Stimulated activated CD8-positive, alpha-beta memory T cell treated with anti-CD3 and anti-CD28 coated beads, Interleukin-12 subunit alpha, Interleukin-12 subunit beta, amount 100 ng/mL, for 1 hour (primary cell): ENCODE results near the gene ETV2.
"Not testable (repeated sequence)": the region's sequence is repeated elsewhere in the genome, so short reads cannot be mapped to it uniquely, and the experiment has no call there.

Source experiments
- DNase-seq: peaks from one replicate; pipeline ENCODE4 v3.0.0-alpha.2; 2020; ENCODE audit warnings: low read depth

Gene ETV2

DNA sequence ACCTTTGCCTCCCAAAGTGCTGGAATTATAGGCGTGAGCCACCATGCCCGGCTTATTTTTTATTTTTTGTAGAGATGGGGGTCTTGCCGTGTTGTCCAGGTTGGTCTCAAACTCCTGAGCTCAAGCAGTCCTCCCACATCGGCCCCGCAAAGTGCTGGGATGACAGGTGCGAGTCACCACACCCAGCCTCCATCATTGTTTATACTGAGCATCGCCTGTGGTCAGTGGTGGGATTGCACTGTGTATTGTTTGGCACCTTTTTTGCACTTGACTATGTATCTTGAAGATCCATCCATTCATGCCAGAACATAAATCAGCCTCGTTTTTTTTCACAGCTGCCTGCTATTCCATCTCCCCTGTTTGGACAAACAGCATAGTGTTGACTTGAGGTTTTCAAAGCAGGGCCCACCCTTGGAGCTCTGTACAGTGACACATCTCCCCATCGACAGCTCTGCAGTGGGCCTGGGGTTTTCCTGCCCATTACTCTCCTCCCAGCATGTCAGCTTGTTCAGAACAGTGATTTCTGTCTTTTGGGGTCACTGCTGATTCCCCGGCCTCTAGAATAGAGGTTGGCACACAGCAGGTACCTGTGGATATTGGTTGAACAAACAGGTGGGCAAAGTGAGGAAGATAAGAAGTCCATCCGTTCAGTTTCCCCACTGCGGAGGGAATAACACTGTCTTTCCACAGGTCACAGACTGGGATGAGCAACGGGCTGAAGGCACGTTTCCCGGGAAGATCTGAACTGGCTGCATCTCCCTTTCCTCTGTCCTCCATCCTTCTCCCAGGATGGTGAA is 16.6 kb downstream of the ETV2 start:
- DNase-seq, result no peak

DNA sequence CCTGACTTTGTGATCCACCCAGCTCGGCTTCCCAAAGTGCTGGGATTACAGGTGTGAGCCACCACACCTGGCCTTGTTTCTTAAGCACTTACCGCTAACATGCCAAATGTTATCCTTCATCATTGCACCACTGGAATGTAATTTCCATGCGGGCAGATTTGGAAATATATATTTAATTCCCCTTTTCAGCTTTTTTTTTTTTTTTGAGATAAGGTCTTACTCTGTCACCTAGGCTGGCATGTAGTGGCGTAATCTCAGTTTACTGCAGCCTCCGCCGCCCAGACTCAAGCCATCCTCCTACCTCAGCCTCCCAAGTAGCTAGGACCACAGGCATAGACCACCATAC is 20.4 kb downstream of the ETV2 start:
- DNase-seq, result no peak

DNA sequence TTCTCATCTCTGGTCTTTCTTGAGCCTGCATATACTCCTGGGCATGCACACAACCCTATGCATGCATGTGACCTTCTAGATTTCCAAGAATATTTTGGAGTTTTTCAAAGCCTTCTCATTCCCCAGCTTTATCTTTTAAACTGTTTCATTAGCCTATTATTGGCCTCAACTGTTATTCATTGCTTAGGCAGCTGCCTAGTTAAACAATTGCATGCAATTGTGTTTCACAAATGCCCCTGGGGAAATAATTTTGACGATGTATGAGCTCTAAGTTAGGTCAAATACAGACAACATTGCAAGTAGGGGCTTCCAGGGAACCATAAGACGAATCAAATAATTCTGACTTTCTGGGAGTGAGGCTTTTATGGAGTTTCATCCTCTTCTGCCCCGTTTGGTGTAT is 22.4 kb downstream of the ETV2 start:
- no peak for DNase-seq

DNA sequence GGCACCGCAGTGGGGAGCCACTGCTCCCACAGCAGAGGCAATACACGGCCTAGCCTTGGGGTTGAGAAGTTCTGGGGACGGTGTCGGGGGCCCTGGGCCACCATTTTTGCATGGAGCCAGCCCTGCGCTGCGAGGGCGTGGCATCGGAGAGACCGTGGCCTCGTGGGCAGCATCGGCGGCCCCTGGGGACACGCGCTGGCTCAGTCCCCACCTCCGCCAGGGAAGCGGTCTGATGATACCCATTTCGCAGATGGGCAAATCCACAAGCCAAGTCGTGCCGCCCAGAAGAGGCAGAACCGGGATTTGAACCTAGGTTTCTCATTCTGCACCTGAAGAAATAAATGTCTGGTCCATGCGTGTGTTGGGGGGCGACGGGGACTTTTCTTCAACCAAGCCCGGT is 23.6 kb downstream of the ETV2 start:
- no peak for DNase-seq

DNA sequence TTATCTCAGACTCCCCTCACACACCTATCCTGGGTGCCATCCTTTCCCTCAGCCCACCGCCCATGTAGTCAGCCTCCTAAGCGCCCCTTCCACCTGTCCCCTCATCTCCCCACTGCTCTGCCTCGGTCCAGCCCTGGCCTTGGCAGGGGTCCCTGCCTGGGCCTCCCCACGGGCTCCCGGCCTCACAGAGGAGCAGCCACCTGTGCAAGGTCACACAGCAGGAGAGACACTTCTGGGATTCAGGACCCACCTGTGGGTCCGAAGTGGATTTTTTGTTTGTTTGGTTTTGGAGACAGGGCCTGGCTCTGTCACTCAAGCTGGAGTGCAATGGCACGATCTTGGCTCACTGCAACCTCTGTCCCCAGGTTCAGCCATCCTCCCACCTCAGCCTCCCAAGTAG is 24.1 kb downstream of the ETV2 start:
- no peak for DNase-seq

DNA sequence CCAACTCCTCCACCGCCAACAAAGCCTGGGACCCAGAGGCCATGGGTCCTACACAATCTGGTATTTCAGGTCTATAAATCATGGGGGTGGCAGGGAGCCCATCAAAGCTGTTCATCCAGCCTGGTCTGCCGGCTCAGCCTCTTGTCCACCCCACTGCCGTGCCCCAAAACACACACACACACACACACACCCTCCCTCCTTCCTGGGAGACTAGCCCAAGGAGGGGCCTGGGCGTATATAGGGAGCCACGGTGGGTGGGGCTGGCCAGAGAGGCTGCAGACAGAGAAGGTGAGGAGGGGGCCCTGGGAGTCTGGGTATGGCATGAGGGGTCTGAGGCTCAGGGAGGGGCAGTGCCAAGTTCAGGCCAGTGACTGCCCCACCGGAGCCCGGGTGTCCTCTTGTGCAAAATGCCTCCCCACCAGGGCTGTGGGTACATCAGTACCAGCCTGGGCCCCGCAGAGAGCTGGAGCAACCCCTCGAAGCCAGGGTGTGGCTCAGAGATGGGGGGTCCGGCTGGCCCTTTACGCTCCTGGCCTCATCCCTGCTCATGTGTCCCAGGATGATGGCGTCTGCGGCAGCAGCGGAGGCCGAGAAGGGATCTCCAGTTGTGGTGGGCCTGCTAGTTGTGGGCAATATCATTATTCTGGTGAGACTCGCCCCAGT is 24.8 kb downstream of the ETV2 start, which contains the start of gene UPK1A:
TSS of gene UPK1A (plus strand) at position 267 of the 663 bp plus-strand sequence. CDS start at position 563, 296 bp downstream.
- no peak for DNase-seq

DNA sequence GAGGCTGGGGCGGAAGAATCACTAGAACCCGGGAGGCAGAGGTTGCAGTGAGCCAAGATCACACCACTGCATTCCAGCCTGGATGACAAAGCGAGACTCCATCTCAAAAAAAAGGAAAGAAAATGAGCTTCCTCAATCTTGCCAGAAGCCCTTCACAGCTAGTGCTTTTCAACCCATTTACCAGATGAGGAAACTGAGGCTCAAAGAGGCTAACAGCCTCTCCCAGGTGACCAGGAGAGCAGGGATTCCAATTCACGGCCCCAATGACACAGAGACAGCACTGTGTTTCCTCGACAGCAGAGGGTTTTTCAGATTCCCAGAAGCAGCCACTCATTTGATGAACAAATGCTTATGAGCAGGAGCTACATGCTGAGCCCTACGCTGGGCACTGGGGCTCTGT is 28.0 kb downstream of the ETV2 start:
- no peak for DNase-seq

DNA sequence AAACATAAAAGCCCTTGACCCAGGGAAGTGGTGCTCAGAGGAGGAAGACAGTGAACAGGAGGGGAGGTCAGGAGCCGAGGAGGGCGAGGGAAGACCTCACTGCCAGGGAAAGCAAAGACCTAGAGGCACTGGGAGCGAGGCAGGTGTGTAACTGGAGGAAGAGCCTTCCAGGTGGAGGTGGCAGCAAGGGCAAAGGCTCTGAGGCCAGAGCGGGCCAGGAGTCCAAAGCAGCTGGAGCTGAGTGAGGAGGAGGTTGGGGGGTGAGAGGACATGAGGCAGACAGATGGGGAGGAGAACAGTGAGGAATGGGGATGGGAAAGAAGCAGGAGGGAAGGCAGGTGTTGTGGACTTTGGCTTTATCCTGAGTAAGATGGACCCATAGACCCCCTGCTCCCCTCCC is 28.4 kb downstream of the ETV2 start:
- DNase-seq, result no peak

DNA sequence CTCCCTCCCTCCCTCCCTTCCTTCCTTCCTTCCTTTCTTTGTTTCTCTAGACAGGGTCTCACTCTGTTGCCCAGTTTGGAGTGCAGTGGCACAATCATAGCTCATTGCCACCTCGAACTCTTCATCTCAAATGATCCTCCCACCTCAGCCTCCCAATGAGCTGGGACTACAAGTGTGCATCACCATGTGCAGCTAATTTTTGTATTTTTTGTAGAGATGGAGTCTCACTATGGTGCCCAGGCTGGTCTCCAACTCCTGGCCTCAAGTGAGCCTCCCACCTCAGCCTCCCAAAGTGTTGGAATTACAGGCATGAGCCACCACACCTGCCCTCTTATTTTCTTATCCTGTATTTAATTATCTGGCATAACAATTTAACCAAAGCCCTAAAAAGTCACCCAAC is 29.1 kb downstream of the ETV2 start:
- no peak for DNase-seq

DNA sequence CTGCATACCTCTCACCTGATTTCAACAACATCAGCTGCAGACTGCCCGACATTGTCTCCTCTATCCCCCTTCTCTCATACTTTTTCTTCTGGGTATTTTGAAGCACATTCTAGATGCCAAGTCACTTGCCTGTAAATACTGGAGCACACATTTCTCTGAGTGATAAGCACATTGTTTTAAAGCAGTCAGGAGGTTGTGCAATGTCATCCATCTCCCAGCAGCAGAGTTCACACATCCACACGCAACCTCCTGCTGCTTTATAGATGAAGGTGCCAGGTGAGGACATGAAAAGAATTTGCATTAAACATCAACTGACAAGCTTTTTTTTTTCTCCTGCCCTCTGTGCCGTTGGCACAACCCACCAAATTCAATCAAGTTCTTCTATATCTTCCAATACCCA is 30.3 kb downstream of the ETV2 start:
- no peak for DNase-seq

DNA sequence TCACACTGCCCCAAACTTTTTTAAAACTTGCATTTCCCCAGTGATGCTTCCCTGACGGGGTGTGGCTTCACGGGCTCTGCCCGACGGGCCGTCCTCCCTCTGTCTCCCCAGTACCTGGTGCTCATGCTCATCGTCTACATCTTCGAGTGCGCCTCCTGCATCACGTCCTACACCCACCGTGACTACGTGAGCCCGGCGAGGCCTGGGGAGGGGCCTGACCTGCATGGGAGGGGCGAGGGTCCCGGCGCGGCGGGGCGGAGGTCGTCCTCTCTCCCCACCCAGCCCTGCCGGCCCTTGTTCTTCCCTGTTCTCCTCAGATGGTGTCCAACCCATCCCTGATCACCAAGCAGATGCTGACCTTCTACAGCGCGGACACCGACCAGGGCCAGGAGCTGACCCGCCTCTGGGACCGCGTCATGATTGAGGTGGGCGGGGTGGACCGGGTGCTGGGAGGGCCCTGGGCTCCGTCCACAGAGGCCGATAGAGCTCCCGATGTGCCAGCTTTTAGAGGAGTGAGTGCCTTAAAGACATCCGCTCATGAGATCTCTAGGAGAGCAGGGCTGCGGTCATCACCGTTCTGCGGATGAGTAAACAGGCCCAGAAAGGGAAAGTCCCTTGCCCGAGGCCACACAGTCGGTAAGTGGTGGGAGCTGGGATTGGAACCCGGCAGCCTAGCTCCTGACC is 31.7 kb downstream of the ETV2 start:
- DNase-seq, result peak; percentile 6

DNA sequence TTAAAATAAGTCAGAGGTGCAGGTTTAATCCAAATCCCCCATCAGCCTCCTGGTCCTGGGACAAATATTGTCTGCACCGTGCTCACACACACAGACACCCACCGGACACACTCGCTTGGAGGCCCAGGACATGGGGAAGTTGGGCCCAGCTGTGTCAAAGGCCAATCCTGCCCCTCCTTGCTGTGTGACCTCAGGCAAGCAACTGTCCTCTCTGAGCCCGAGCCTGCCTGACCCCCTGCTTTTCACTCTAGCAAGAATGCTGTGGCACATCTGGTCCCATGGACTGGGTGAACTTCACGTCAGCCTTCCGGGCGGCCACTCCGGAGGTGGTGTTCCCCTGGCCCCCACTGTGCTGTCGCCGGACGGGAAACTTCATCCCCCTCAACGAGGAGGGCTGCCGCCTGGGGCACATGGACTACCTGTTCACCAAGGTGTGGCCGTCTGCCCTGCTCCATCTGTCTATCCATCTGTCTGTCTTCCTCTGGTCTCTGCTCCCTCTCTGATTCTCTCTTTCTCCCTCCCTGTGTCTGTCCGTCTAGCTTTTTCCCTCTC is 34.1 kb downstream of the ETV2 start:
- DNase-seq, result no peak

DNA sequence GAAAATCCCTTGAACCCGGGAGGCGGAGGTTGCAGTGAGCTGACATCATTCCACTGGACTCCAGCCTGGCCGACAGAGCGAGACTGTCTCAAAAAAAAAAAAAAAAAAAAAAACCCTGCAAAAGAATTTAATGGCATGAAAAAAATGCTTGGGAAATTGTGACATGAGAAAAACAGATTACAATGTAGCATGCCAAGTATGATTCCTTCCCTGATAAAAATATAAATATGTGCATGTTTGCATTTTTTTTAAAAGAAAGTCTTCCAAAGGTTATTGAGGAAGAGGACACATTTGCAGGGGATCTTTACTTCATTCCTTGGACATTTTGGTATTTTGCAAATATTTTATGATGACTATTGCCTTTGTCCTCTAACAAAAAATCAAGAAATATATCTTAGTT is 48.3 kb downstream of the ETV2 start:
- DNase-seq, result no peak

DNA sequence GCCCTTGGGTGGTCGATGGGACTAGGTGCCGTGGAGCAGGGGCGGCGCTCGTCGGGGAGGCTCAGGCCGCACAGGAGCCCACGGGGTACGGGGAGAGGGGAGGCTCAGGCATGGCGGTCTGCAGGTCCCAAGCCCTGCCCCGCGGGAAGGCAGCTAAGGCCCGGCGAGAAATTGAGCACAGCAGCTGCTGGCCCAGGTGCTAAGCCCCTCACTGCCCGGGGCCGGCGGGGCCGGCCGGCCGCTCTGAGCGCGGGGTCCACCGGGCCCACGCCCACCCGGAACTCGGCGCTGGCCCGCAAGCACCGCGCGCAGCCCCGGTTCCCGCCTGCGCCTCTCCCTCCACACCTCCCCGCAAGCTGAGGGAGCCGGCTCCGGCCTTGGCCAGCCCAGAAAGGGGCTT is 49.6 kb downstream of the ETV2 start:
- not testable (repeated sequence) for DNase-seq

DNA sequence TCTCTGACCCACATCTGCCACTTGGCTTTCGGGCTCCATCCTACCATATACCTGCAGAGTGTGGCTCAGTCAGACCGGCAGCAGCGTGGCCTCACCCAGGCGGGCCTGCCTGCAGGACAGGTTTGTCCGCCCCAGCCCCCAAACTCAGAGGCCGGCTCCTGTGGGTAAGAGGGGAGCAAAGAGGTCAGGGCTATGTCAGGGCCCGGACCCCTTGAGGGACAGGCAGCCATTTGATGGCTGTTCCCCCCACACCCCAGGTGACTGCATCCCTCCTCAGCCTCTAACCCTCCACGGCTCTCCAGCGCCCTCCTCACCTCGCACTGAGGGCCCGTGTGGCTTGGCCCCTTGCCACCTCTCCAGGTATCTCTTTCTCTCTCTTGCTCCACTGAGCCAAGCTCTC is 50.5 kb downstream of the ETV2 start:
- no peak for DNase-seq

DNA sequence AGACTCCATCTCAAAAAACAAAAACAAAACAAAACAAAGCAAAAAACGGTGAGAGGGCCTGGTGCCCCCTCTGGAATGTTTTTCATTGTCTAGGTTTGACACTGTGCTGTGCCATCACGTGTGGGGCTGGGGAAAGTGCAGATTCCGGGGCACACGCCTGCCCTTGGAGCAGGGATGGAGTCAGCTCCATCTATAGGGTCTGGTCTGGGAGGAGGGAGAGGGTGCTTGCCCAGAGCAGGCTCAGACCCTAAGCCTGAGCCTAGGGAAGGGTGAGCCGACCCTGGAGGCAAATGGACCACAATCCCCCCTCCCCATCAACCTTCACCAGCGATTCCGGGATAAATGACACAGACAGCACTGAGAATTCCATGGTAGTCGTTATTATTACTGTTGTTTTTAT is 51.9 kb downstream of the ETV2 start:
- DNase-seq, result no peak

DNA sequence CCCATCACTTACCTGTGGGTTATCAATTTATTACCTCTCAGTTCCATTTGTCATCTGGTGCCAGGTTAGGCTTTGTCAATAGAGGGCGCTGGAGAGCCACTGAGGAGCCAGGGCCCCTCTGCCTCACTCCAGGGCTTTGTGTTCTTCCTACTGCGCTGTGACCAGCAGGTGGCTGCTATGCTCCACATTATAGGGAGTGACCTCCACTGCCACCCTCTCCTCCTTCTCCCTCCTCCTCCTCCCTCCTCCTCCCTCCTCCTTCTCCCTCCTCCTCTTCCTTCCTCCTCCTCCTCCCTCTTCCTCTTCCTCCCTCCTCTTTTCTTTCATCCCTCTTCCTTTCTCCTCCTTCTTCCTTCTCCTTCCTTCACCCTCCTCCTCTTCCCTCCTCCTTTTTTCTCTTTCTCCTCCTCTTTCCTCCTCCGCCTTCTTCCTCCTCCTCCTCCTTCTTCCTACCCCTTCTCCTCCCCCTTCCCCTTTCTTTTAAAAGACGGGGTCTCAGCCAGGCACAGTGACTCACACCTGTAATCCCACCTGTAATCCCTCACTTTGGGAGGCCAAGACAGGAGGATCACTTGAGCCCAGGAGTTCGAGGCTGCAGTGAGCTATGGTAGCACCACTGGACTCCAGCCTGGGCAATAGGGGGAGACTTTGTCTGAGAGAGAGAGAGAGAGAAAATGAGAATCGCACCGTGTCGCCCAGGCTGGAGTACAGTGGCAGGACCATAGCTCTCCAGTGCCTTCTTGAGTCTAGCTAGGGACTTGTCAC is 52.5 kb downstream of the ETV2 start:
- peak; percentile 84 for DNase-seq
